DMS53 treated with DMSO at 0.1 percent for 48 hours (cell line): ENCODE results near the gene KRR1.
A peak's percentile ranks its signal among the peaks of the same experiment; 100 is the strongest.
"Not testable (repeated sequence)": the region's sequence is repeated elsewhere in the genome, so short reads cannot be mapped to it uniquely, and the experiment has no call there.

ENCODE experiments used
- DNase-seq: peaks from one replicate; lab custom pipeline; 2025; ENCODE audit not compliant: unreplicated experiment; lab: John Stamatoyannopoulos, UW

KRR1 gene

DNA sequence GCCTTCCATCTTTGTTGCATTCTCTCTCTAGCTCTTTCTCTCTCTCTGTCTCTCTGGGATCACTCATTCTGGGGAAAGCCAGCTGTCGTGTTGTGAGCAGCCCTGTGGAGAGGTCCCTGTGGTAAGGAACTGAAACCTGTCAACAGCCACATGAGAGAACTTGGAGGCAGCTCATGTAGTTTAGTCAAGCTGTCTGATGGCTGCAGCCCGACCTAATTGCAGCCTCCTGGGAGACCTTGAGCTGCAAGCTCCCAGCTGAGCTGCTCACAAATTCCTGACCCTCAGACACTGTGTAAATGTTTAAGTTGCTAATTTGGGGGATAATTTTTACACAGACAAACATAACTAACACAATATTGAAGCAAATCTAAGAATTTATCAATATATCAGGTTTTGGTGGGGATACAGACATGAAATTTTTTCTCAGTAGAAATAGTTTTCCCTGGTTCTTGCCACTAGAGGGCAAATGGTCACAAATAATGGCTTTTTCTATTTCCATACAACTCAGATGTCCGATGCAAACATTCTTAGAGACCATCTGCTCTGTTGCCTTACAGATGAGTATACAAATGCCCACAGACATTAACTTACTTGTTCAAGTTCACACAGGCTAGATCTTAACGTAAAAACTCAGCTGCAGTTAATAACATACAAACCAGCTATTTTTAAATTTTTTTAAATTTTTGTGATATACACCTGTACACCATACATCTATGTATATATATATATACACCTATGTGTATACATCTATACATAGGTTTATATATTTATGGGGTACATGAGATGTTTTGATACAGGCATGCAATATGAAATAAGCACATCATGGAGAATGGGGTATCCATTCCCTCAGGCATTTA lies 15.5 kb upstream of the KRR1 start:
- peak; percentile 80 for DNase-seq

DNA sequence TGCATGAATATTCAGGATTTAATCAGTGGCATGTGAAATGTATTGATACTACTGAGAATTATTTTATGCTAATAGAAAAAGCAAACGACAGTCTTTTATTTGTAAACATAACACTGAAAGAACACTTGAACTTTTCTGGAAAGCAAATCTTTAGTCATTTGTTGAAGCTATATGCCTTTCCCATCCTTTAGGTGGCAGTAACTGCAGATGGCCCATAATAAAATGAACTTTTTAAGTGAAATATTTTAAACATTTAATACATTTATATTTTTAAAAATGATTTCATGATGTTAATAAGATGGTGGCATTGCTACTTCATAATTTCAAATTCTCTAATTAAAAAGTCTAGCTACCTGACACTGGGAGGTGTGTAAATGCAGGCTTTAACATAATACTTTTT lies 13.9 kb upstream of the KRR1 start:
- no peak for DNase-seq

- not testable (repeated sequence) for DNase-seq
Measured at GRCh38 chr12:75522124-75522523, 10.7 kb upstream of the KRR1 start.

DNA sequence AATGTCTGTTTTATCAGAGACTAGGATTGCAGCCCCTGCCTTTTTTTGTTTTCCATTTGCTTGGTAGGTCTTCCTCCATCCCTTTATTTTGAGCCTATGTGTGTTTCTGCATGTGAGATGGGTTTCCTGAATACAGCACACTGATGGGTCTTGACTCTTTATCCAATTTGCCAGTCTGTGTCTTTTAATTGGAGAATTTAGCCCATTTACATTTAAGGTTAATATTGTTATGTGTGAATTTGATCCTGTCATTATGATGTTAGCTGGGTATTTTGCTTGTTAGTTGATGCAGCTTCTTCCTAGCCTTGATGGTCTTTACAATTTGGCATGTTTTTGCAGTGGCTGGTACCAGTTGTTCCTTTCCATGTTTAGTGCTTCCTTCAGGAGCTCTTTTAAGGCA lies 9.8 kb upstream of the KRR1 start:
- DNase-seq: not testable (repeated sequence)

- DNase-seq: no peak
Measured at GRCh38 chr12:75509621-75510020, 1.8 kb downstream of the KRR1 start.

DNA sequence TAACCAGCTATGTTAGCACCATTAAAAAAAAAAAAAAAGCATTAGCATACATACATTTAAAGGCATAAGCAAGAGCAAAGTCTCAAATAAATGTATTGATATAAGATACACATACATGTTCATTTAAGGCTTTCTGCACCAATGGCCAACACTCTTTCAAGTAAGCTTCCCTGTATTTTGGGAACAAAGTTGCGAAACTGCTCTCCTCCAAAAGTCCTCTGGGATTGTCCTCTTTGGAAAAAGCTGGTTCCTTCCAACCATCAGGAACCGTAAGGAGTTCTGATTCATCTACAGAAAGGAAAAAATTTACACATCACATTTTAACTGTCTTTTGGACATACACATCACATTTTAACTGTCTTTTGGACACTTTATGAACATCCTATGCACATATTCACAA lies 3.2 kb downstream of the KRR1 start:
- no peak for DNase-seq

- DNase-seq: no peak
Measured at GRCh38 chr12:75507086-75507485, 4.3 kb downstream of the KRR1 start.

- DNase-seq: peak; percentile 18
Measured at GRCh38 chr12:75505706-75506312, 5.6 kb downstream of the KRR1 start.

DNA sequence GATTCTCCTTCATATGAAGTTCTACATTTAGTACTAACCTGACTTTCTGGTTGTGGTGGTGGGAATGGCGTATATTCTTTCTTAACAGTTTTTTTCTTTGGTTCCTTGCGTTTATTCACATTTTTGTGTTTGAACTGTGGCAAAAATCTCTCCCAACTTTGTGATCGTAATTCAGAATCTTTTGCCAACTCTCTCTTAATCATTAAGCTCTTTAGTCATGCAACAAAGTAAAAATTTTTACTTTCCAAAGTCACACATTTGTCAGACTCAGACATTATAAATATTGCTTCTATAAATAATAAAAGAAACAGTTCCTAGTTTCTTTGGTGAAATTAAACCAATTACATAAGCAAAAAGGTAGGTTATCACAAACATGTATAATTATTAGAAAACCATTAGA lies 7.5 kb downstream of the KRR1 start:
- DNase-seq: no peak

GRCh38 chr12:75503459-75503858 lies 8.0 kb downstream of the KRR1 start:
- DNase-seq: no peak

DNA sequence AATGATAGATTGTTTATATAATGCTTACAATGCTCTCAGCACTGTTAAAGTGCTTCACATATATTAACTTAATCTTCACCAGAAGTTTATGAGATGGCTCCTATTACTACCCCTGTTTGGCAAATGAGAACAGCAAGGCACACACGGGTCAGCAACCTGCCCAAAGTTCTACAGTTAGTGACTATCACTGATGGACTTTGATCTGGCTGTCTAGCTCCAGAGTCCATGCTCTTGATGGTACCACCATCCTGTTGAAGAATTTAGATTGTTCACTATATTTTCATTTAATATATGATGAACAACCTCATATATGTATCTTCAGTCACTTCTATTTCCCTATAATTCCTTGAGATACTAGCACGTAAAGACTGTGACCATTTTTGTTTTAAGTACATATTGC lies 20.2 kb downstream of the KRR1 start:
- no peak for DNase-seq

DNA sequence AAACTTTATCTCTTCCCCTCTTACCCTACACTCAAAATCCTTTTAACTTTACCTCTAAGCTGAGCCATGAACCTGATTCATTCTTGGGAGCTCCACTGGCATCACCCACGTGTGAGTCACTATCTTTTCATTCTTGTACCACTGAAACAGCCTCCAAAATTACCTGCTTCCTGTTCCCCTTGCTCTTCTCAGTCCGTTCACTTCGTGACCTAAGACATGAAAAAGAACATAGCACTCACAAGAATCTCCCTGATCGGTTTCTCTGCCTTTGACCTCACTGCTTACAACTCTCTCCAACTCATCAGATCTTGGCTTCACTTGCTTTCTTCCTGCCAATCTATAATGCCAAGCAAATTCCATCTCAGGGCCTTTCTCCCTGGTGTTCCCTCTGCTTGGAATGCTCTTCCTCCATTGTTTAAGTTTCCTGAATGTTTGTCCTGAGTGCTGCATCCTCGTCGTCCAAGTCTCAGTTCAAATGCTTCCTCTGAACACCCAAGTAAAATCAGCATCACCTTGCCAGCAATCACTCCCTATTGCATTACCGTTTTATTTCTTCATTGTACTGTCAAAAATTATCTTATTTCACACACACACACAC lies 21.7 kb downstream of the KRR1 start:
- no peak for DNase-seq

DNA sequence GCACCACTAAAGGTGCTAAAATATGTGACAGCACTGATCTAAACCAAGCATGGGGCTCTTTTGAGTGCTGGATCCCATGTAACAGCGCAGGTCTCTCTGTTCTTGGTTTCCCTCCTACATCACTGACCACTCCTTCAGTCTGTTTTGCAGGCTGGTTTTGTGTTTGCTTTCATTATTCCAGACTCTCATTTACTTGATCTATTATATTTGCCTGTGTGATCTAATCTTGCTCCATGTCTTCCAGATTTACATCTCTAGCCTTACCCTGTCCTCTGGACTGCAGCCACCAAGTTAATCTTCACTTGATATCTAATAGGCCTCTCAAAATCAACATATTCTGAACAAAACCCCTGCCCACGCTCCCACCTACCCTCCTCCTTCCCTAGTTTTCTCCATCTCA lies 22.2 kb downstream of the KRR1 start:
- DNase-seq: no peak

GRCh38 chr12:75488553-75488952 lies 22.9 kb downstream of the KRR1 start:
- DNase-seq: peak; percentile 10

DNA sequence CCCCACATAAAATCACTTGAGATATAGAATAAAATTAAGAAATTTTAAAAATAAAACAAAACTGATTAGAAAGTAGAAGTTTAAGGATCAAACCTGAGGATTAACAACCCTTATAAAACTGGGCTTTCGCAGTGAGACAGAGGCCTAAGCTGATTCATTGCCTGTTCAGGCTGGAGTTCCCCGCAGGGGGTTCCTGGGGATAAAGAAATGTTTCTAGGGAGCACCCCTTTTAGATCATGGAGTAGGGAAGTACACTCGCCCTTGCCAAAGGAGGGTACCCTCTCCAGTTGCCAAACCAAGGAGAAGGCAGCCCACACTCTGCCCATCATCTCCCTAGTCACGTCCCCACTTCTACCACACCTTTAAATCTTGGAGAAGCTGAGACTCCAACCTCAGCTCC lies 24.1 kb downstream of the KRR1 start:
- no peak for DNase-seq

- not testable (repeated sequence) for DNase-seq
Measured at GRCh38 chr12:75484450-75484849, 27.0 kb downstream of the KRR1 start.

DNA sequence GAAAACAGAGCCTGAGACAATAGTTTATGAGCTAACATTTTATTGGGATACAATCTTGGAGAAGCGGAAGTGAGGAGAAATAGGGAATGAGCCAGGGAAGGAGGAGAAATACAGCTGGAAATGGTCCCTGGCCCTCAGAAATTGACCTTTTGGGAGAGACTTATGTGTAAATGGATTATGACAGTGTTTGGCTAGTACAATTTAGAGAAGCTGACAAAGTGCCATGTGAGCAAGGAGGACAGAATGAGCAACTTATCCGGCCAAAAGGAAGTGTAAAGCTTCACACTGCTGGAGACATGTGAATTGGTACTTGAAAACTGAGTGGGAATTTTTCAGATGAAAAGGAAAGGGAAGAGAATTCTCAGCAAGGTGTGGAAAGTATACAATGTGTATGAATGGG lies 28.0 kb downstream of the KRR1 start:
- DNase-seq: no peak

GRCh38 chr12:75482646-75483045 lies 28.8 kb downstream of the KRR1 start:
- no peak for DNase-seq

- no peak for DNase-seq
Measured at GRCh38 chr12:75481774-75482173, 29.6 kb downstream of the KRR1 start.

GRCh38 chr12:75481013-75481705 lies 30.2 kb downstream of the KRR1 start:
- DNase-seq: no peak

DNA sequence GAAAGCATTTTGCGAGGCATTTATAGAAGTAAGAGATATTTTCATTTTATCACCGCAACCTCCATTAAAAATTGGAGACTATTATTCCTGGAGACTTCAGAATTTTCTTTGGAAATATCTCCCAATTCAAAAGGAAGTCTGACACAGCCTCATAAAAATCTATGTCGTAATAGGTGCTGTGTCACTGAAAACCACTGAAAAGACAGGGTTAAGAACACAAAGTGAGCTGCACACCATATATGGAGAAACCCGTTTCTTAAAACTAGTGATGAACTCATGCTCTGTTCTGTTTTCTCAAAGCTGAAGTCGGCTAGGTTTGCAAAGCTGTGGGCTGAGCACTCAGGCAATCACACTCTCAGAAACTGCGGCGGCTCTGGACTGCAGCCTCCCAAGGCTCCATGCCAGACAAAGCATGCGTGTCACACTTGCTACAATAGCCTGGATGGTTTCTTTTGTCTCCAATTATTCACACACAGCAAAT lies 30.9 kb downstream of the KRR1 start, which contains the start of gene GLIPR1:
TSS of gene GLIPR1 (plus strand) at position 287 of the 481 bp plus-strand sequence. CDS start at position 413, 126 bp downstream.
- peak; percentile 20 for DNase-seq
